Right atrium auricular region (tissue), 2 donors: ENCODE data around the gene MYH11. TPM values are rescaled to one million over a fixed set of nuclear protein-coding genes. Genes with fewer than 3 reads are reported as not detected.

Experiments used
- DNase-seq: peaks from one replicate; pipeline ENCODE4 v3.0.0-alpha.2; 2019; ENCODE audit warnings: low spot score
- H3K27ac ChIP-seq, 2 donors: fragments of 200-600 bp; sonication (generic); 1 replicate in 1 of 2; 2 replicates in 1 of 2; pipeline ENCODE4 v1.5.1; 2016 to 2019
- H3K27me3 ChIP-seq, 2 donors: fragments of 200-600 bp; sonication (generic); one replicate each; pipeline versions ENCODE4 v1.5.1 to v1.6.0; 2017 to 2019
- H3K36me3 ChIP-seq: fragments of 200-600 bp; sonication (generic); one replicate; pipeline ENCODE4 v1.5.1; 2016
- H3K4me1 ChIP-seq, 2 donors: fragments of 200-600 bp; sonication (generic); one replicate each; pipeline versions ENCODE4 v1.5.1 to v1.6.0; 2017 to 2019
- H3K4me3 ChIP-seq, 2 donors: fragments of 200-600 bp; sonication (generic); 1 replicate in 1 of 2; 2 replicates in 1 of 2; pipeline ENCODE4 v1.5.1; 2017 to 2019; ENCODE audit warnings: mild to moderate bottlenecking in 1 of 2, moderate library complexity in 1 of 2
- H3K9me3 ChIP-seq, 2 donors: fragments of 200-600 bp; sonication (generic); one replicate each; pipeline ENCODE4 v1.5.1; 2019
- total RNA-seq, 2 donors: library from RNA; depleted of rRNA; stranded (reverse); fragments of >200 nt; gene quantifications; one replicate each; pipeline ENCODE4 v1.1.0, GENCODE V29; 2016
- TF ChIP-seq, protein P1 (sequence below), 2 donors: fragments of 200-600 bp; sonication (generic); IDR thresholded peaks; one replicate each; pipeline ENCODE4 v1.5.1; 2019; ENCODE audit warnings: antibody characterized with exemption in 2 of 2

Gene MYH11
- total RNA-seq, 2 donors from 2014 or later = 60.8 to 89.0 TPM

DNA sequence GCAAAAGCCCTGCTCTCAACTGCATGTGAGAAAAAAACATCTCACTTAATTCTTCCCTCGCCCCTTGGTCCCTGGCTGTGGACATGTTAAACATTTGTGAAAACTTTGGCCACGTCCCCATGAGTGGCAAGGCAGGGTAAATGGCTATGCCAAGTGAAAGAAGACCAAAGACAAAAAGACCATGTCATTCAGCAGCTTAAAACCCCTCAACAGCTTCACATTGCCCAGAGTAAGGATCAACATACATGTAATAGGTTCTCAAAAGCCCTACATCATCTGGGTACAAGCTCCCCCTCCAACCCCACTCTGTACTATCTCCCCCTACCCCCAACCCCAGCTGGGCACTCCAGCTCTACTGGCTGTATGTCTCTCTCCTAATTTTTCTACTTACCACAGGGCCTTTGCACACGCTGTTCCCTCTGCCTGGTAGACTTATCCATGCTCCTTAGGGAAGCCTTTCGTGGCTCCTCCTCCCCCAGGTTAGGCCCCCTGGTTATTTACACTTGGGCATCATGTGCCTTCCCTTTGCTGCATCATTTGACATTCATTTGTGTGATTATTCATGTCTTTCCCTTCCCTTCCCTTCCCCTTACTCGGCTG, 131.1 kb downstream of the MYH11 start:
- Histone ChIP-seq H3K4me3 (no peak overlapping the region), H3K27me3 (no peaks in the 10 kb centered on the region), H3K9me3 (no peaks in the 10 kb centered on the region), H3K27ac (no peak overlapping the region), H3K36me3 (peaks cover 45% of the 10 kb centered on the region), H3K4me1 (no peaks in the 10 kb centered on the region)
- no peak for DNase-seq
- TF ChIP-seq, protein P1, sequence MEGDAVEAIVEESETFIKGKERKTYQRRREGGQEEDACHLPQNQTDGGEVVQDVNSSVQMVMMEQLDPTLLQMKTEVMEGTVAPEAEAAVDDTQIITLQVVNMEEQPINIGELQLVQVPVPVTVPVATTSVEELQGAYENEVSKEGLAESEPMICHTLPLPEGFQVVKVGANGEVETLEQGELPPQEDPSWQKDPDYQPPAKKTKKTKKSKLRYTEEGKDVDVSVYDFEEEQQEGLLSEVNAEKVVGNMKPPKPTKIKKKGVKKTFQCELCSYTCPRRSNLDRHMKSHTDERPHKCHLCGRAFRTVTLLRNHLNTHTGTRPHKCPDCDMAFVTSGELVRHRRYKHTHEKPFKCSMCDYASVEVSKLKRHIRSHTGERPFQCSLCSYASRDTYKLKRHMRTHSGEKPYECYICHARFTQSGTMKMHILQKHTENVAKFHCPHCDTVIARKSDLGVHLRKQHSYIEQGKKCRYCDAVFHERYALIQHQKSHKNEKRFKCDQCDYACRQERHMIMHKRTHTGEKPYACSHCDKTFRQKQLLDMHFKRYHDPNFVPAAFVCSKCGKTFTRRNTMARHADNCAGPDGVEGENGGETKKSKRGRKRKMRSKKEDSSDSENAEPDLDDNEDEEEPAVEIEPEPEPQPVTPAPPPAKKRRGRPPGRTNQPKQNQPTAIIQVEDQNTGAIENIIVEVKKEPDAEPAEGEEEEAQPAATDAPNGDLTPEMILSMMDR (IDR thresholded peaks at IDR 0.05) = no peak

DNA sequence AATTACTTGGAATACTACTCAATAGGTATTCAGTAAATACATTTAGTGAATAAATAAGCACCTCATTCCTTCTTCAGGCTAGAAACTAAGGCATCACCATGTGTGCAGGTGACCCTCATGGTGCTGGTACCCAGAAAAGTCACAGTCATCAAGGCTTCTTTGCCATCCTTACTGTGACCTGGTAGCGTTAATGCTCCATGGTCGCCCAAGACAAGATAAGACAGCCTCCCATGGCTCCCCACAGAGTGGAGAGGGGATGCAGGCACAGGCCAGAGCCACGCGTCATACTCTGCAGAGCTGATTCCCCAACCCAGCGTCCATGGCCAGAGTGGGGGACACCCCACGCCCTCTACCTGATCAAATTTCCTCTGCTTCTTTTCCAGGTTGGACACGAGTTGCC, 133.0 kb downstream of the MYH11 start:
- H3K4me1 ChIP-seq = no peaks in the 10 kb centered on the region
- H3K4me3 ChIP-seq = no peak overlapping the region
- H3K27me3 ChIP-seq = no peaks in the 10 kb centered on the region
- H3K9me3 ChIP-seq = no peaks in the 10 kb centered on the region
- TF ChIP-seq, protein P1 (IDR thresholded peaks at IDR 0.05) = no peak
- no peak for DNase-seq
- H3K27ac ChIP-seq = no peak overlapping the region
- H3K36me3 ChIP-seq = peaks cover 46% of the 10 kb centered on the region

DNA sequence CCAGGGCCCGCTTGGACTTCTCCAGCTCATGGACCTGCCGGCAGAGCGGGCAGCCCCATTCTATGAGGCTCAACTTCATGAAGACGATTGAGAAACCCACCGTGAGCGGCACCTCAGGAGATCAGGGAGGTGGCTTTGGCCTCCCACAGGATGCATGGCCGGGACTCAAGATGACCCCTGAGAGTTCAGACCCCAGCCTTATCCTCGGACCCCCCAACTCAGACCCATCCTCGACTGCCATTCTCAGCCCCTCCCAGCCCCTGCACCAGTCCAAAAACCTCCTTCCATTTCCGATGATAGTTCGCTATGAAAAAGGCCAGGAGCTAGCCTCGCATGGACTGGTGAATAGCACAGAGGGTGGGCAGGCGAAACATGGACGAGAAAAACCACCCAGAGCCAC, 135.8 kb downstream of the MYH11 start:
- Histone ChIP-seq H3K36me3 (peaks cover 64% of the 10 kb centered on the region), H3K4me3 (no peak overlapping the region), H3K9me3 (no peaks in the 10 kb centered on the region), H3K27ac (no peak overlapping the region), H3K4me1 (no peaks in the 10 kb centered on the region), H3K27me3 (no peaks in the 10 kb centered on the region)
- TF ChIP-seq, protein P1 (IDR thresholded peaks at IDR 0.05) = no peak
- DNase-seq = no peak

DNA sequence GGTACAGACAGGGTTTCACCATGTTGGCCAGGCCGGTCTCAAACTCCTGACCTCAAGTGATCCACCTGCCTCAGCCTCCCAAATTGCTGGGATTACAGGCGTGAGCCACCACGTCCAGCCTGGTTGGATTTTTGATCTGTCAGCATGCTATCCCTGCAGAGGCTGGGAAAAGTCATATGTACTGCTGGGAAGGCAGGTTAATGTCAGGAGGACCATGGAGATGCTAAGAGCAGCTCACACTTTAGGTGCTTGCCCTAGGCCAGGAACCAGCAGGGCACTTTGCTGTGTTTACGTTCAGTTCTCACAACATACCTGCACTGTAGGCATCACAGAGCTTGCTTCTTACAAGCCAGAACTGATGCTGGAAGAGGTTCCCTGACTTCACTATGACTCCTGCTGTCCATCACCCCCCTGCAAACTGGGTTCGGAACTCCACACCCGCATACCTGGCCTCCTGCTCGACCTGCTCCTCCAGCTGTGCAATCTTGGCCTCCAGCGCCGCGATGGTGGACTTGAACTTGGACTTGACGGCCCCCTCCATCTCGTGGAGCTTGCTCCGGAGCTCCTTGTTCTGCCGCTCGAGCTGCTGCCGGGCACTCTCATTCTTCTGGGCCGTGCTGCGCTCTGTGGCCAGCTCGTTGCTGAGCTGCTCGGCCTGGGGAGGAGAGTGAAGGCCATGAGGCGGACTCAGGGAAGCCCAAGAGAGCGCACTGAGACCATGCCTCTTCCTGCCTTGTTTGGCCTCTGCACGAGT, 140.0 kb downstream of the MYH11 start:
- Histone ChIP-seq H3K9me3 (no peaks in the 10 kb centered on the region), H3K27me3 (no peaks in the 10 kb centered on the region), H3K27ac (no peak overlapping the region), H3K36me3 (peaks cover 44% of the 10 kb centered on the region), H3K4me1 (no peaks in the 10 kb centered on the region), H3K4me3 (no peak overlapping the region)
- DNase-seq = no peak
- TF ChIP-seq, protein P1 (IDR thresholded peaks at IDR 0.05) = no peak

DNA sequence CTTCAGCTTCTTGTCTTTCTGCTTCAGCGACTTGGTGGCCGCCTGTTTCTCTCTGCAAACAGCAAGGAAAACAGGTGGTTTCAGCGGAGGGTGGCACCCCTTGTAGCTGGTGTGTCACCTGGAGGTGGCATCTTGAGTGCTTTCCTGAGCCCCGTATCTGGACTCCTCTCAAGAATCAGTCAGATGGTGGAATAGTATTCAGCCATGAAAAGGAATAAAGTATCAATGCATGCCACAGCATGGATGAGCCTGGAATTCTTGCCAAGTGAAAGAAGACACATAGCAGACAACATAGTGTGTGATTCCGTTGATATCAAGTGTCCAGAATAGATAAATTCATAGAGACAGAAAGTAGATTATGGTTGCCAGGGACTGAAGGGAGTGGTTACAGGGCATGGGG, 141.6 kb downstream of the MYH11 start:
- H3K4me3 ChIP-seq = no peak overlapping the region
- H3K36me3 ChIP-seq = peaks cover 42% of the 10 kb centered on the region
- H3K27ac ChIP-seq = no peak overlapping the region

More for the DNA sequence above, 141.6 kb downstream of the MYH11 start:
- TF ChIP-seq, protein P1 (IDR thresholded peaks at IDR 0.05) = no peak
- H3K4me1 ChIP-seq = no peaks in the 10 kb centered on the region
- H3K9me3 ChIP-seq = no peaks in the 10 kb centered on the region
- no peaks in the 10 kb centered on the region for H3K27me3 ChIP-seq
- DNase-seq = no peak
